Upper lobe of left lung (tissue), 6 donors: ENCODE results near the gene DIAPH2. TPM values are rescaled to one million over a fixed set of nuclear protein-coding genes. Genes with fewer than 3 reads are reported as not detected.

Experiments used
- ATAC-seq, 2 donors: fragments of 200-7000 bp; cut with Tn5 transposase; one replicate each; pipeline ENCODE4 v1.9.1; 2022; ENCODE audit warnings: mild to moderate bottlenecking in 2 of 2, moderate library complexity in 2 of 2; ENCODE audit not compliant: low FRiP score in 2 of 2
- DNase-seq, 2 donors: peaks; one replicate each; pipeline ENCODE4 v3.0.0-alpha.2; 2019 to 2020
- H3K27ac ChIP-seq, 4 donors: fragments of 200-600 bp; sonication (generic); one replicate each; pipeline ENCODE4 v1.5.1; 2016 to 2019
- H3K27me3 ChIP-seq, 4 donors: fragments of 200-600 bp; sonication (generic); one replicate each; pipeline ENCODE4 v1.5.1; 2017 to 2019
- H3K36me3 ChIP-seq, 4 donors: fragments of 200-600 bp; sonication (generic); one replicate each; pipeline ENCODE4 v1.5.1; 2016 to 2019
- H3K4me1 ChIP-seq, 4 donors: fragments of 200-600 bp; sonication (generic); one replicate each; pipeline ENCODE4 v1.5.1; 2018 to 2019
- H3K4me3 ChIP-seq, 4 donors: fragments of 200-600 bp; sonication (generic); one replicate each; pipeline ENCODE4 v1.5.1; 2017 to 2019; ENCODE audit warnings: mild to moderate bottlenecking in 2 of 4, moderate library complexity in 1 of 4
- H3K9me3 ChIP-seq, 4 donors: fragments of 200-600 bp; sonication (generic); one replicate each; pipeline ENCODE4 v1.5.1; 2018 to 2019
- EP300 ChIP-seq, 4 donors: sonication (generic); formaldehyde crosslinking; IDR thresholded peaks; one replicate each; pipeline ENCODE4 v1.5.1; 2017; ENCODE audit warnings: antibody characterized with exemption in 4 of 4, control low read depth in 2 of 4
- POLR2A ChIP-seq, 4 donors: fragments of 450-650 bp; IDR thresholded peaks; one replicate each; pipeline ENCODE4 v1.5.1; 2016 to 2017; ENCODE audit warnings: antibody characterized with exemption in 4 of 4, mild to moderate bottlenecking in 2 of 4
- POLR2AphosphoS5 ChIP-seq, 2 donors: sonication (generic); formaldehyde crosslinking; IDR thresholded peaks; one replicate each; pipeline ENCODE4 v1.5.1; 2017; ENCODE audit warnings: antibody characterized with exemption in 2 of 2
- WGBS, 2 donors: methylation state at CpG; one replicate each; pipeline ENCODE4 v1.1.5; 2017 to 2018; 5-methylcytosine and 5-hydroxymethylcytosine counted together
- total RNA-seq, 6 donors: library from RNA; depleted of rRNA in 4 of 6; stranded (reverse); fragments of >200 nt in 4 of 6; gene quantifications; one replicate each; pipeline versions ENCODE4 v1.1.0 to v1.2.1, GENCODE V29; 2016 to 2021
- TF ChIP-seq, protein P1 (sequence below), 6 experiments: fragments of 450-650 bp in 4 of 6; fragments of 200-600 bp in 2 of 6; sonication (generic) in 2 of 6; IDR thresholded peaks; one replicate each; pipeline ENCODE4 v1.5.1; 2016 to 2019; ENCODE audit warnings: antibody characterized with exemption in 6 of 6
- donor health status: DM: no; HTN: no; CAD: no; lungs with moderate emphysema.
- donor health status: DM: no; HTN: yes; CAD: no; lungs with severe emphysema.

DIAPH2 gene
- total RNA-seq, 6 donors from 2014 or later, result 22.5 to 107 (median 44.1) TPM

DNA sequence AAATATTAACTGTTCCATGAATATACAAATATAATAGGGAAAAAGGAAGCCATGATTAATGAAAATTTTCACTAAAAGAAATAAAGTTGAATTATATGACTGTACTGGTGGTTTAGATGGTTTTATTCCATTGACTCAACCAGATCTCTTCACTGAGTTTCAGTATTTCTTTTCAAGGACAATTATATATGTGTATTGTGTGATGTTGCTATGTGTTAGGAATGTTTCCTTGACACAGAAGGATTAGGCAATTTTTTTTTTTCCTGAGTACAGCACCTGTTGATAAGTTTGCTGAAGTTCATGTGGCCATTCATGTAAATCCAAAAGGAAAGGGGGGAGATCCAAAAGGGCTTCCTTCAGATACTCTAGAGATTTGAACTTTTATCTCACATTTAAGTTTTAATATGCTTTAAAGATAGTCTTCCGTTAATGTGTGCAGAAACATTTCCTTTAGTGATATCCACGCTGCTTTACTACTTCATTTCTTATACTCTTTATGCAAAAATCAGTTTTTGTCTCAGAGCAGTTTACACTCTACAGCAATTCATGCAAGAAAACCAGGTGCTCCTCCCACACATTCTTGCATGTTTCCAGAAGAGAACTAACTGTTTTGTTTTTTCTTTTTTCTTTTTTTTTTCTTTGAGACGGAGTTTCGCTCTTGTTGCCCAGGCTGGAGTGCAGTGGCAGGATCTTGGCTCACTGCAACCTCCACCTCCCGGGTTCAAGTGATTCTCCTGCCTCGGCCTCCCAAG is 448.2 kb downstream of the DIAPH2 start:
- 88 to 90% methylated on average over 6 of the region's 6 CpGs for WGBS, 2 donors
- no peak for TF ChIP-seq EP300 (IDR thresholded peaks at IDR 0.05)
- TF ChIP-seq POLR2A (IDR thresholded peaks at IDR 0.05), result no peak
- TF ChIP-seq, protein P1, sequence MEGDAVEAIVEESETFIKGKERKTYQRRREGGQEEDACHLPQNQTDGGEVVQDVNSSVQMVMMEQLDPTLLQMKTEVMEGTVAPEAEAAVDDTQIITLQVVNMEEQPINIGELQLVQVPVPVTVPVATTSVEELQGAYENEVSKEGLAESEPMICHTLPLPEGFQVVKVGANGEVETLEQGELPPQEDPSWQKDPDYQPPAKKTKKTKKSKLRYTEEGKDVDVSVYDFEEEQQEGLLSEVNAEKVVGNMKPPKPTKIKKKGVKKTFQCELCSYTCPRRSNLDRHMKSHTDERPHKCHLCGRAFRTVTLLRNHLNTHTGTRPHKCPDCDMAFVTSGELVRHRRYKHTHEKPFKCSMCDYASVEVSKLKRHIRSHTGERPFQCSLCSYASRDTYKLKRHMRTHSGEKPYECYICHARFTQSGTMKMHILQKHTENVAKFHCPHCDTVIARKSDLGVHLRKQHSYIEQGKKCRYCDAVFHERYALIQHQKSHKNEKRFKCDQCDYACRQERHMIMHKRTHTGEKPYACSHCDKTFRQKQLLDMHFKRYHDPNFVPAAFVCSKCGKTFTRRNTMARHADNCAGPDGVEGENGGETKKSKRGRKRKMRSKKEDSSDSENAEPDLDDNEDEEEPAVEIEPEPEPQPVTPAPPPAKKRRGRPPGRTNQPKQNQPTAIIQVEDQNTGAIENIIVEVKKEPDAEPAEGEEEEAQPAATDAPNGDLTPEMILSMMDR (IDR thresholded peaks at IDR 0.05), result no peak
- no peak for TF ChIP-seq POLR2AphosphoS5 (IDR thresholded peaks at IDR 0.05)
- no peak for ATAC-seq
- Histone ChIP-seq H3K4me1 (no peaks in the 10 kb centered on the region), H3K36me3 (no peaks in the 10 kb centered on the region), H3K4me3 (no peak overlapping the region), H3K27ac (no peak overlapping the region), H3K9me3 (no peaks in the 10 kb centered on the region), H3K27me3 (no peaks in the 10 kb centered on the region)
- no peak for DNase-seq

DNA sequence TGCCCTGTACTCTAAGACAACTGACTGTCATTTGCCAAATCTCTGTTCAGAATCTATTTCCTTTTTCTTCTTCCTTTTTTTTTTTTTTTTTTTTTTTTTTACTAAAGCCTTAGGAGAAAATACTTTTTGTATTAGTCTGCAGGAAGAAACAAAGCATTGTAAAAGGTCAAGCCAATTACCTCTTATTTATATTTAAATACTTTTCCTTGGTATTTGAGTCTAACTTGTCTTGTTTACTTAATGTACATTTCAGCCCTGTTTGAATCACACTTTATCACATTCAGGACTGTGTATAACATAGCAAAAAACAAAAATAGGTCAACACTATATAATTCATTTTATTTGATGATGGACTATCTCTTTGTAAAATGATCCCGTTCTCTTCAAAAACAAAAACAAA is 461.3 kb downstream of the DIAPH2 start:
- Histone ChIP-seq H3K4me1 (no peaks in the 10 kb centered on the region), H3K27ac (no peak overlapping the region), H3K27me3 (no peaks in the 10 kb centered on the region), H3K9me3 (no peaks in the 10 kb centered on the region), H3K36me3 (no peaks in the 10 kb centered on the region), H3K4me3 (no peak overlapping the region)
- TF ChIP-seq POLR2A (IDR thresholded peaks at IDR 0.05), result no peak
- TF ChIP-seq EP300 (IDR thresholded peaks at IDR 0.05), result no peak
- TF ChIP-seq, protein P1 (IDR thresholded peaks at IDR 0.05), result no peak
- TF ChIP-seq POLR2AphosphoS5 (IDR thresholded peaks at IDR 0.05), result no peak
- WGBS, 2 donors, result 93 to 95% methylated on average over 1 of the region's 1 CpG
- ATAC-seq, result no peak
- DNase-seq, result no peak

DNA sequence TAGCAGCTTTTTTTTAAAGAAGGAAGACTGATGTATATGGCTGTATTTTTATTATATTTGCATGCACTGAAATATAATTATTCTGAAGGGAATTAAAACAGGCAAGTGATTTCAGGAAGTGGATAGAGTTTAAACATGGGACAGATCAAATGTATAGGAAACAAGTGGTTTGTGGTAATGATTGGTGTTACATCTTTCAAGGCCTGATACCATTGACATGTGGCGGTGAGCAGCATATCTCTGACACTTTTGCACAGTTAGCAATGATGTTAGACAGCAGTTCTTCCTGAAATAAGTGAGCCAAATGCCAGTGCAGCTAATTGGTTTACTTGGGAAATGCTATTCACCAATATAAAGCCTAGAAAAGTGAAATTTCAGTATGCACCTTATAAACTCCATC is 471.2 kb downstream of the DIAPH2 start:
- H3K36me3 ChIP-seq, result no peaks in the 10 kb centered on the region
- DNase-seq (no peak), ATAC-seq (no peak)
- WGBS, 2 donors, result 61 to 91% methylated on average over 1 of the region's 1 CpG
- no peak overlapping the region for H3K4me3 ChIP-seq
- no peak for TF ChIP-seq POLR2AphosphoS5 (IDR thresholded peaks at IDR 0.05)
- no peak for TF ChIP-seq POLR2A (IDR thresholded peaks at IDR 0.05)
- TF ChIP-seq EP300 (IDR thresholded peaks at IDR 0.05), result no peak
- no peak overlapping the region for H3K27ac ChIP-seq
- H3K9me3 ChIP-seq, result no peaks in the 10 kb centered on the region
- H3K27me3 ChIP-seq, result no peaks in the 10 kb centered on the region
- no peaks in the 10 kb centered on the region for H3K4me1 ChIP-seq

DNA sequence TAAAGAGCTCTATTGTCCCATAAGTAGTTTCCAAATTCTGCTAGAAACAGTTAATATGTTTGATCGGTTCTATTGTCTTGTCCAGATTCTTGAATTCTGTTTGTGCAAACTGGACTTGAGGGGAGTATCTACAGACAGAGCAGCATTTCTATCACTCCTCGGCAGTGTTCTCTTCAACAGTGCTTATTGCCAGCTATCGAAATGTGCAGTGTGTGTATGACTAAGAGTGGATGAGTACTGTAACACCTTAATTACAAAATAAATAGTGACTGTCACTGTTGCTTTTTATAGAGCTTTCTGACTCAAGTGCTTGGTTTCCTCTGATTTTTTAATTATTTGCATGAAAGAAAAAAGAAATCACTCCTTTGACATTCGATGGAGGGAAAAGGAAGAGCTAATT is 473.6 kb downstream of the DIAPH2 start:
- no peak for ATAC-seq
- WGBS, 2 donors, result 71 to 72% methylated on average over 4 of the region's 4 CpGs
- H3K4me1 ChIP-seq, result no peaks in the 10 kb centered on the region

DNA sequence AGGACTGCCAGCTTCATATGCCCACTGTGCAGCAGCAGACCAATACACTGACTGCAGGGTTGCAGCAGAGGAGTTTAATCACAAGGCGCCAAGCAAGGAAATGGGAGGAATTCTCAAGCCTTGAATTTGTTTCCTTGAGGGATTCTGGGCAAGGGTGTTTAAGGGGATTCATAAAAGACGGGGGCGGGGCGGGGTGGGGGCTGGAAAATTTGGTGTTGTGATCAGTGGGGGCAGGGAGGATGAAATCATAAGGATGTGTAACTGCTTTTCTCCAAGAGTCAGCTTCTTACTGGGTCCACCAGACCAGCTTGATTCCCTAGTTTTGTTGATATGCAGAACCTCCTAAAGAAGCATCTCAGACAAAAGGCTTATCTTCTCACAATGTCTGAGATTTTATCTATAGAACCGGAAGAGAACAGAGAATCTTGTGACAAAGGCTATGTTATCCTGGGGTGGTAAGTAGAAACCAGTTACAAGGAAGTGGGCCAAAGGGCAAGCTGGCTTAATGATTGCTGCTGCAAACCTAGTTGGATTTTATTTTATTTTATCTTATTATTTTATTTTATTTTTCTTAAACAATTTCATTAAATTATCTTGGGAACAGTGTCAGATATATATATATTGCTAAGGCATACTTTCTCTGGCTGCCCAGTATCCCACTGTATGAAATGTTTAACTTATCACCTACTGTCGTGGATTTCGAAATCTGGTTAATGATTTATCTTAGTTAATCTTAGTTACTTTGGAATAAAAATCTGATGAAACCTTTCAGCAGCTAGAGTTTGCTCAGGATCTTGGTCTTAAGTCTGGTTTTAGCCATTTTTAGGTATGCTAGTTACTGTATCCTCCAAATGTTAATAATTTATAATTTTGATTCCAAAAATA is 475.5 kb downstream of the DIAPH2 start:
- H3K36me3 ChIP-seq, result no peaks in the 10 kb centered on the region
- H3K4me1 ChIP-seq, result no peaks in the 10 kb centered on the region
- no peaks in the 10 kb centered on the region for H3K27me3 ChIP-seq
- no peaks in the 10 kb centered on the region for H3K9me3 ChIP-seq
- WGBS, 2 donors, result 62 to 75% methylated on average over 7 of the region's 7 CpGs
- TF ChIP-seq POLR2AphosphoS5 (IDR thresholded peaks at IDR 0.05) (no peak), EP300 (IDR thresholded peaks at IDR 0.05) (no peak), POLR2A (IDR thresholded peaks at IDR 0.05) (no peak)
- TF ChIP-seq, protein P1 (IDR thresholded peaks at IDR 0.05), result no peak
- no peak for DNase-seq
- H3K27ac ChIP-seq, result no peak overlapping the region
- ATAC-seq, result no peak
- H3K4me3 ChIP-seq, result no peak overlapping the region

More for the DNA sequence above, 473.6 kb downstream of the DIAPH2 start:
- H3K9me3 ChIP-seq, result no peaks in the 10 kb centered on the region
- DNase-seq, result no peak
- TF ChIP-seq EP300 (IDR thresholded peaks at IDR 0.05), result no peak
- no peak for TF ChIP-seq POLR2A (IDR thresholded peaks at IDR 0.05)
- no peak for TF ChIP-seq POLR2AphosphoS5 (IDR thresholded peaks at IDR 0.05)
- TF ChIP-seq, protein P1 (IDR thresholded peaks at IDR 0.05), result no peak
- H3K36me3 ChIP-seq, result no peaks in the 10 kb centered on the region
- no peaks in the 10 kb centered on the region for H3K27me3 ChIP-seq
- H3K27ac ChIP-seq, result no peak overlapping the region
- no peak overlapping the region for H3K4me3 ChIP-seq
